ENCODE results near the gene DPP4. TPM values are rescaled to one million over a fixed set of nuclear protein-coding genes. Genes with fewer than 3 reads are reported as not detected.

DPP4 gene
- 65.8 and 67.0 TPM in 2 replicates for total RNA-seq

- H3K36me3 Mint-ChIP-seq (ENCODE audit: low read depth), result peaks cover 66% of the 10 kb centered on the region
- H3K4me1 Mint-ChIP-seq (ENCODE audit: low read depth), result peaks cover 48% of the 10 kb centered on the region
- DNase-seq (ENCODE audit: low spot score), result peak; percentile 46
- intact Hi-C loops (cut with micrococcal nuclease), result loop anchor here (5.0 kb wide), 3 partner anchors 48 to 997 kb away; no protein-coding TSS in a partner anchor
- peaks cover 21% of the 10 kb centered on the region for H3K9me3 Mint-ChIP-seq
- H3K27me3 Mint-ChIP-seq (ENCODE audit: low read depth), result no peaks in the 10 kb centered on the region
- peak within 1 kb of the TSS; percentile 87 for H3K4me3 Mint-ChIP-seq (ENCODE audit: low read depth)
- peak within 1 kb of the TSS; percentile 74 for H3K27ac Mint-ChIP-seq
Measured at GRCh38 chr2:162073888-162074631, at the start of gene DPP4. Gene DPP4 (minus strand): TSS chr2:162074215. CDS start chr2:162073981, 234 bp downstream.

- Mint-ChIP-seq H3K36me3 (ENCODE audit: low read depth) (peaks cover 20% of the 10 kb centered on the region), H3K4me1 (ENCODE audit: low read depth) (peaks cover 12% of the 10 kb centered on the region), H3K27me3 (ENCODE audit: low read depth) (no peaks in the 10 kb centered on the region), H3K4me3 (ENCODE audit: low read depth) (no peak overlapping the region), H3K9me3 (peaks cover 17% of the 10 kb centered on the region), H3K27ac (no peak overlapping the region)
- no peak for DNase-seq (ENCODE audit: low spot score)
- intact Hi-C loops (cut with micrococcal nuclease), result no loop called here
Measured at GRCh38 chr2:162118166-162119031, 44.4 kb upstream of the DPP4 start.

GRCh38 chr2:162116352-162116751 lies 42.3 kb upstream of the DPP4 start:
- Mint-ChIP-seq H3K27ac (no peak overlapping the region), H3K4me3 (ENCODE audit: low read depth) (no peak overlapping the region), H3K9me3 (peaks cover 17% of the 10 kb centered on the region), H3K4me1 (ENCODE audit: low read depth) (peaks cover 15% of the 10 kb centered on the region), H3K36me3 (ENCODE audit: low read depth) (peaks cover 20% of the 10 kb centered on the region), H3K27me3 (ENCODE audit: low read depth) (no peaks in the 10 kb centered on the region)
- DNase-seq (ENCODE audit: low spot score), result no peak
- intact Hi-C loops (cut with micrococcal nuclease), result no loop called here

GRCh38 chr2:162115076-162115475 lies 41.1 kb upstream of the DPP4 start:
- DNase-seq (ENCODE audit: low spot score), result no peak
- H3K27ac Mint-ChIP-seq, result no peak overlapping the region
- no peaks in the 10 kb centered on the region for H3K27me3 Mint-ChIP-seq (ENCODE audit: low read depth)
- H3K36me3 Mint-ChIP-seq (ENCODE audit: low read depth), result peaks cover 20% of the 10 kb centered on the region
- intact Hi-C loops (cut with micrococcal nuclease), result no loop called here
- peaks cover 17% of the 10 kb centered on the region for H3K9me3 Mint-ChIP-seq
- no peak overlapping the region for H3K4me3 Mint-ChIP-seq (ENCODE audit: low read depth)
- peaks cover 15% of the 10 kb centered on the region for H3K4me1 Mint-ChIP-seq (ENCODE audit: low read depth)

- peaks cover 17% of the 10 kb centered on the region for H3K9me3 Mint-ChIP-seq
- peaks cover 15% of the 10 kb centered on the region for H3K4me1 Mint-ChIP-seq (ENCODE audit: low read depth)
- H3K36me3 Mint-ChIP-seq (ENCODE audit: low read depth), result peaks cover 20% of the 10 kb centered on the region
- DNase-seq (ENCODE audit: low spot score), result no peak
- H3K27ac Mint-ChIP-seq, result no peak overlapping the region
- intact Hi-C loops (cut with micrococcal nuclease), result no loop called here
- no peak overlapping the region for H3K4me3 Mint-ChIP-seq (ENCODE audit: low read depth)
- H3K27me3 Mint-ChIP-seq (ENCODE audit: low read depth), result no peaks in the 10 kb centered on the region
Measured at GRCh38 chr2:162114271-162114670, 40.3 kb upstream of the DPP4 start.

- Mint-ChIP-seq H3K27me3 (ENCODE audit: low read depth) (no peaks in the 10 kb centered on the region), H3K4me3 (ENCODE audit: low read depth) (no peak overlapping the region), H3K27ac (no peak overlapping the region), H3K9me3 (peaks cover 17% of the 10 kb centered on the region), H3K36me3 (ENCODE audit: low read depth) (peaks cover 20% of the 10 kb centered on the region), H3K4me1 (ENCODE audit: low read depth) (peaks cover 13% of the 10 kb centered on the region)
- DNase-seq (ENCODE audit: low spot score), result no peak
- intact Hi-C loops (cut with micrococcal nuclease), result no loop called here
Measured at GRCh38 chr2:162113776-162114168, 39.8 kb upstream of the DPP4 start.

- H3K4me1 Mint-ChIP-seq (ENCODE audit: low read depth), result peaks cover 12% of the 10 kb centered on the region
- DNase-seq (ENCODE audit: low spot score), result no peak
- H3K4me3 Mint-ChIP-seq (ENCODE audit: low read depth), result no peak overlapping the region
- H3K27me3 Mint-ChIP-seq (ENCODE audit: low read depth), result peaks cover under 1% of the 10 kb centered on the region
- H3K27ac Mint-ChIP-seq, result no peak overlapping the region
- H3K36me3 Mint-ChIP-seq (ENCODE audit: low read depth), result peaks cover 20% of the 10 kb centered on the region
- intact Hi-C loops (cut with micrococcal nuclease), result no loop called here
- H3K9me3 Mint-ChIP-seq, result peaks cover 17% of the 10 kb centered on the region
Measured at GRCh38 chr2:162113088-162113775, 39.2 kb upstream of the DPP4 start.

- no peak overlapping the region for H3K4me3 Mint-ChIP-seq (ENCODE audit: low read depth)
- H3K27me3 Mint-ChIP-seq (ENCODE audit: low read depth), result peaks cover 2% of the 10 kb centered on the region
- peaks cover 17% of the 10 kb centered on the region for H3K9me3 Mint-ChIP-seq
- intact Hi-C loops (cut with micrococcal nuclease), result no loop called here
- peaks cover 16% of the 10 kb centered on the region for H3K4me1 Mint-ChIP-seq (ENCODE audit: low read depth)
- no peak overlapping the region for H3K27ac Mint-ChIP-seq
- peaks cover 20% of the 10 kb centered on the region for H3K36me3 Mint-ChIP-seq (ENCODE audit: low read depth)
- DNase-seq (ENCODE audit: low spot score), result no peak
Measured at GRCh38 chr2:162111958-162112850, 38.2 kb upstream of the DPP4 start.

GRCh38 chr2:162107361-162107901 lies 33.4 kb upstream of the DPP4 start:
- Mint-ChIP-seq H3K4me1 (ENCODE audit: low read depth) (peaks cover 10% of the 10 kb centered on the region), H3K27ac (no peak overlapping the region), H3K9me3 (no peaks in the 10 kb centered on the region), H3K27me3 (ENCODE audit: low read depth) (peaks cover 5% of the 10 kb centered on the region), H3K4me3 (ENCODE audit: low read depth) (no peak overlapping the region), H3K36me3 (ENCODE audit: low read depth) (no peaks in the 10 kb centered on the region)
- no peak for DNase-seq (ENCODE audit: low spot score)
- intact Hi-C loops (cut with micrococcal nuclease), result no loop called here

GRCh38 chr2:162106746-162107145 lies 32.7 kb upstream of the DPP4 start:
- DNase-seq (ENCODE audit: low spot score), result no peak
- Mint-ChIP-seq H3K9me3 (no peaks in the 10 kb centered on the region), H3K4me1 (ENCODE audit: low read depth) (peaks cover 8% of the 10 kb centered on the region), H3K27ac (no peak overlapping the region), H3K36me3 (ENCODE audit: low read depth) (no peaks in the 10 kb centered on the region), H3K4me3 (ENCODE audit: low read depth) (no peak overlapping the region), H3K27me3 (ENCODE audit: low read depth) (peaks cover 5% of the 10 kb centered on the region)
- intact Hi-C loops (cut with micrococcal nuclease), result no loop called here

- no peak overlapping the region for H3K27ac Mint-ChIP-seq
- no peak for DNase-seq (ENCODE audit: low spot score)
- H3K9me3 Mint-ChIP-seq, result no peaks in the 10 kb centered on the region
- H3K4me1 Mint-ChIP-seq (ENCODE audit: low read depth), result peaks cover 8% of the 10 kb centered on the region
- intact Hi-C loops (cut with micrococcal nuclease), result no loop called here
- no peak overlapping the region for H3K4me3 Mint-ChIP-seq (ENCODE audit: low read depth)
- no peaks in the 10 kb centered on the region for H3K36me3 Mint-ChIP-seq (ENCODE audit: low read depth)
- peaks cover 5% of the 10 kb centered on the region for H3K27me3 Mint-ChIP-seq (ENCODE audit: low read depth)
Measured at GRCh38 chr2:162106146-162106551, 32.1 kb upstream of the DPP4 start.

All from activated T-helper 2 cell treated with anti-CD3 and anti-CD28 coated beads, Interferon-gamma antibody, Interleukin-2, Interleukin-4, amounts not matched to agents 10 μg/mL and 5 μg/mL and 100 μg/mL, durations not matched to agents 14 hours and 24 hours and 36 hours (primary cell).